GM08714 (cell line): ENCODE measurements around the gene EDEM1.

Experiments used
- H3K4me3 ChIP-seq: fragments of 200-500 bp; sonication (Bioruptor generic); 2 replicates; pipeline ENCODE4 v1.5.1; 2014; ENCODE audit warnings: mild to moderate bottlenecking, low read length, inconsistent platforms
- ZNF274 ChIP-seq: IDR thresholded peaks from 2 replicates; pipeline ENCODE4 v1.6.1; 2012; ENCODE audit warnings: mild to moderate bottlenecking, low read depth, low read length

EDEM1 gene

DNA sequence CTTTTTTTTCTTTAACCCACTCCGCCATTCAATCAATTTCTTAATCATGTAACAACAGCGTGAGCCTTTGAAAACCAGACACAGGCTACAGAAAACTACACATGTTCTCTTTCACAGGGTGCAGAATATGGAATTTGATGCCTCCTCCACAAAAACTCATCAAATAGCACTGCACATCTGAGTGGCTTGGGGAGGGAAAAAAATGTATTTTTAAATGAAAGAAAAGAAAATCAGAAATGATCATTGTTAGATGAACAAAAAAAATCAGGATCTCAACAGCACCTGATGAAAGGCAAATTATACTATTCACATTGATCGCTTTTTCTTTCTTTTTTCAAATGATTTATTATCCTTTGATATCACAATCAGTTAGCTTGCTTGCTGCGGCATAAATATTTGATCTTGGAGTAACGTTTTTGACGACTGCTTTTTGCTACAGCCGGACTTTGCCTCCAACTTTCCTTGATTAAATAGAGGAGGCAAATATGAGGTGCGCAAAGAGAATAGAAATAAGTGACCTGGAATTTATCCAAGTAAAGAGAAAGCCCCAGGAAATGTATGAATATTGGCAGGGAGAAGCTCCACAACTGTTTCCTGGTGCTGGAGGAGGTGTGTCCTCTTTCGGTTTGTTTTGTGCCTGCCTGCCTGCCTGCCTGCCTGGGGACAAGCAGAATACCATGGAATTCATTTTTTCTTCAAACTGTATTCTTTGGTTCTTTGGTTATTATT, 63.1 kb downstream of the EDEM1 start:
- no peak for TF ChIP-seq ZNF274
- no peak overlapping the region for H3K4me3 ChIP-seq

DNA sequence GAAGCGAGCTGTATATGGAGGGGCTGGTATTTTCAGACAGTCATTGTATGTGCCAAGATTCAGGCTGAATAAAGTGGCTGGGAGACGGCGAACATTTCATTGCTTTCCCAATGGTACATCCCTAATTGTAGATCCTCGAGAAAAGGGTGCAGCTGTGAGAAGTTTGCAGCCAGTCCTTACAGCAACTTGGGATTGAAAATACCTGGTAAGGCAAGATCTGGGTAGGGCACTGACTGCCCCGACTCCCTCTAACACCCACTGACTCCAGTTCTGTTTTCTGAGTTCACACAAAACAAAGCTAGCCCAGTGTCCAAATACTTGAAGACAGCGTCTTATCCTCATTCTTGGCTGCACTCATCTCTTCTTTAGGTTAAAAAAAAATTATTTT, 63.7 kb downstream of the EDEM1 start:
- no peak overlapping the region for H3K4me3 ChIP-seq
- TF ChIP-seq ZNF274, result no peak

DNA sequence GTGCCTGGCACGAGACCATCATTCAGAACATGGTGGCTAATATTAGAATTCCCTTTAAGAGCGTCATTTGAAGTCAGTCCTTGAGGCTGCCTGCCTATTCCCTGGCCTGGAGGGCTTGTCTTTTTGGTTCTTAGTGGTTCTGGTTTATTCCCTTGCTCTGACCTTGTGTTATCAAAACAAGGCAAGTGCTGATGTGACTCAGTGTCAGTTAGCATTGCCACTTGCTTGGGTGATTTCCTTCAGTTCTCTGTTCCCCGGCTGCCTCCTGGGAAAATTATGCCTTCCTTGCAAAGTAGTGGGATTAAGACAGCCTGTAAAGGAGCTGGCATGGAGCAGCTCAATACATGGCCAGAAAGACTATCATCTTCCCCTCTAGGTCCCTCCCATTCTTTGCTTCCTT, 64.6 kb downstream of the EDEM1 start:
- TF ChIP-seq ZNF274, result no peak
- H3K4me3 ChIP-seq, result no peak overlapping the region

DNA sequence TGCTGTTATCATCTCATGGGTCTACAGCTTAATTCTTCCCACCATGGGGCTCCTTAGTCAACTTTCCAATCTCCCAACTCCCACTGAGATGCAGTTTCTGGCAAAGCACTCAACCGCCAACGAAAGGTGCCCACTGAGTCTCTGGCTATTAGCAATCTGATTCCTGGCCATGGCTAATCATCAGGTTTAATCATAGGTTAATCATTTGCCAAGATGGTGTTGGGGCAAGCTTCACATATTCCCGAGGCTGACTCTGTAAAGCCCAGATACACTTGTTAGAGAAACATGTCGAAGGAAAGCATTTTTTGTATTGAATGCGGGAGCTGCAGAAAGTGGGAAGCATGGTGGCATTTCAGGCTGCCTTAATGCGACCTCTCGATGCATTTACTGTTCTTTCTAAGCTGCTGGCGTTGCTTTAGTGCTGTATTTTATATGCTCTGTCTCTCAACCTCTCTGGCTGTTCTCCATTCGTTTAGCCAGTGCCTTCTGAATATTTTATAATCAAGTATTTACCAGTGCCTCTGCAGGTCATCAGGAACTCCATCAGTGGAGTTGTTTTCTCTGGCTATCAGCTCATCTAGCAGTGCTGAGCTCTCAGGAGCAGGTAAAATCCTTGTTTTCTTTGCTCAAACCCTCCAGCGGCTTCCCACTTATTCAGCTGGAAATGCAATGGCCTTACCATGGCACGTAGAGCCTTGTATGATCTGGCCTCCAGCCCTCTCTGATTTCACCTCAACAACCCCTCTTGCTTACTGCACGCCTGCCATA, 67.0 kb downstream of the EDEM1 start:
- TF ChIP-seq ZNF274, result no peak
- no peak overlapping the region for H3K4me3 ChIP-seq

DNA sequence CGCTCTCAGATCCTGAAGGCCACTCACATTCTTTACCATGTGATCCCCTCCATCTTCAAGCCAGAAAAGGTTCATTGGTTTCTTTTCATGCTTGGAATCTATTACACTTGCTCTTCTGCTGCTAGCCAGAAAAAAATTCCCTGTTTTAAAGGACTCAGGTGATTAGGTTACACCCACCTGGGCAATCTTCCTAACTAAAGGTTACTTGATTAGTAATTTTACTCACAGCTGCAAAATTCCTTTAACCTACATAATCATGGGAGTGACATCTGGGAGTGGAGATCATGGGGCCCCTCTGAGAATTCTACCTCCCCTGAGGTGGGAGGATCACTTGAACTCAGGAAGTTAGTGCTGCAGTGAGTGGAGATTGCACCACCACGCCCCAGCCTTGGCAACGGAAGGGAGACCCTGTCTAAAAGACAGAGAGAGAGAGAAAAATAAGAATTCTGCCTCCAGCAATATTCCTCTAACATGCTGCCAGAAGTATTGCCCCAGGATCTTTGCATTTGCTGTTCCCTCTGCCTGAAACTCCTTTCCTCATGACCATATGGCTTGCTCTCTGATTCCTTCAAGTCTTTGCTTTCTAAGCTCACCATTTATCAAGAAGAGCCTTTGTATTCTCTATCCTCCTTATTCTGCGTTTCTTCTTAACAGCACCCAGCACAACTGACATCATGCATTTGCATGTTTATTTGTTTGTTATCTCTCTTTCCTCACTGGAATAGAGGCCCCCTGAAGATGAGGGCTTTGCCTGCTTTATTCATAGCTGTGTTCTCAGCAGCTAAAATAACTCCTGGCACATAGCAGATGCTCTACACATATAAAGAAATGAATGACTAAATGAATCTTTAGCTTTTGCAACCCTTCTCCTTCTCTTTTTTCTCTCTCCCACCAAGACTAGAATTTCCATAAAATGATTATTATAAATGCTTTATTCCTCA, 68.2 kb downstream of the EDEM1 start:
- H3K4me3 ChIP-seq, result no peak overlapping the region
- no peak for TF ChIP-seq ZNF274

DNA sequence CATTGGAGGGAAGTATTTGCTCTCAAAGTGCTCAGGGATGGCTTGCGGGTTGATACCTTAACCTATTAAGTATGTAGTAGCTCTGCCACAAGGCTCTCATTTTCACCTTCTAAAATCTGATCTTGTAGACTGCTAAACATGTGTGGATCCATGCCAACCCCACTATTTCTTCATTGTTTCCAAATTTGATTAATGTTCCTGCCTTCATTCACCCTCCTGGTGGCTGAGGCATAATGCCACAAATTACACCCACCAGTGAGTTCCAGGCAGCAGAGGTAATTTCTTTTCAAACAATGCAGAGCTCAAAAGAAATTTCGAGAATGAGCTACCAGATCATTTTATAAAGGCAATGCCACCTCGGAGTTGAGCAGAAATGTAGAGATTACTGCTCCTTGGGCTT, 71.0 kb downstream of the EDEM1 start:
- TF ChIP-seq ZNF274, result no peak
- no peak overlapping the region for H3K4me3 ChIP-seq

DNA sequence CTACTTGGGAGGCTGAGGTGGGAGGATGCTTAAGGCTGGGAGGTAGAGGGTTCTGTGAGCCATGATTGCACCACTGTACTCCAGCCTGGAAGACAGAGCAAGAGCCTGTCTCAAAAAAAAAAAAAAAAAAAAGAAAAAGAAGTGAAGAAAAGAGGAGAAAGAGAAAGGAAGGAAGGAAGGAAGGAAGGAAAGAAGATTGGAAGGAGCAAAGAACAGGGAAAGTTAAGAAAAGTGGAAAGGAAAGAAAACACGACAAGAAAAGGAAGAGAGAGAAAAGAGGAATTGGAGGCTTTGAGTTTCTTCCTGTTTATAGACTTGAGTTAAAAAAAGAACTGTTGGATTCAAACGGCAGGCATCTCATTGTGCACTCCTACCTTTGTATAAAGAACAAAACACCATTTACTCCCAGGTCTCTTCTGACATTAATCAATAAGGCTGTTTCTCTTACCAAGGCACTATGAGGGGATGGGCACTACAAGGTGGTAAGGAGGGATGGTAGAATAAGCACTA, 73.5 kb downstream of the EDEM1 start:
- no peak for TF ChIP-seq ZNF274

DNA sequence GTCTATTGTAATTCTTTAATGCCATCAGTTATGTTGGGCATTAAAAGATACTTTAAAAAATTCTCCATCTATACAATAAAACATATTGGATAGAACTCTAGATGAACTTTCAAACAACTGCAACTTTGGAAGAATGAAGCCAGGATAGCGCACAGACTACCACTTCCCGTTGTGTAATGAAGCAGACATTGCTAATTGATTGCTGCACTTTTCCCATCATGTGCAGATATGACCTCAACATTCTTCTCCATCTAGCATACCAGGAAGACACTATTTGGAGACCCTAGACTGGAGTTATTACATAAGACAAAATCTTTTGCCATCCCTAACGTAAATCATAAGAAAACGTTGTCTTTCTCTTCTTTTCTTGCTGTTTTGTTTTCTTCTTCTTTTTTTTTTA, 75.0 kb downstream of the EDEM1 start:
- H3K4me3 ChIP-seq, result no peak overlapping the region
- no peak for TF ChIP-seq ZNF274

More for the DNA sequence above, 73.5 kb downstream of the EDEM1 start:
- H3K4me3 ChIP-seq, result no peak overlapping the region

DNA sequence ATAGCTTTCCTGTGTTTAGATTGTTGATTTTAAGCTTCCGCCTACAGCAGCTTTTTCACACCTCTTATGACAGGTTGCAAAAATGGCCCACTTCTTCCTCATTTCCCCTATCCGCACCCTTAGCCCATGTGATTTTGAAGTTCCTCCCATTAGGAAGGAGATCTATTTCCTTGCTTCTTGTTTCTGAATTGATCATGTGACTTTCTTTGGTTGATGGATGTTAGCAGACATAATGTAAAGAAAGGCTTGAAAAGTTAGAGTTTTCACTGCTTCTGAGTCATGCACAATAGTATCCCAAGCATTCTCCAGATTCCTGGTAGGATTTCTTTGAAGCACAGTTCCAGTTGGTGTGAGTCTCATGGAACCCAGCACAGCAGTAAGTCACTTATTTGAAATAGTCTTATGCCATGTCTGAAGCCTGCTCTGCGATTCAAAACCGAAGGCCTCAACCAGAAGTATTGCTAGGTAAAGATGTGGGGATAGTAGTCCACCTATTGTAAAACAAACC, 76.6 kb downstream of the EDEM1 start:
- no peak overlapping the region for H3K4me3 ChIP-seq
- TF ChIP-seq ZNF274, result no peak

DNA sequence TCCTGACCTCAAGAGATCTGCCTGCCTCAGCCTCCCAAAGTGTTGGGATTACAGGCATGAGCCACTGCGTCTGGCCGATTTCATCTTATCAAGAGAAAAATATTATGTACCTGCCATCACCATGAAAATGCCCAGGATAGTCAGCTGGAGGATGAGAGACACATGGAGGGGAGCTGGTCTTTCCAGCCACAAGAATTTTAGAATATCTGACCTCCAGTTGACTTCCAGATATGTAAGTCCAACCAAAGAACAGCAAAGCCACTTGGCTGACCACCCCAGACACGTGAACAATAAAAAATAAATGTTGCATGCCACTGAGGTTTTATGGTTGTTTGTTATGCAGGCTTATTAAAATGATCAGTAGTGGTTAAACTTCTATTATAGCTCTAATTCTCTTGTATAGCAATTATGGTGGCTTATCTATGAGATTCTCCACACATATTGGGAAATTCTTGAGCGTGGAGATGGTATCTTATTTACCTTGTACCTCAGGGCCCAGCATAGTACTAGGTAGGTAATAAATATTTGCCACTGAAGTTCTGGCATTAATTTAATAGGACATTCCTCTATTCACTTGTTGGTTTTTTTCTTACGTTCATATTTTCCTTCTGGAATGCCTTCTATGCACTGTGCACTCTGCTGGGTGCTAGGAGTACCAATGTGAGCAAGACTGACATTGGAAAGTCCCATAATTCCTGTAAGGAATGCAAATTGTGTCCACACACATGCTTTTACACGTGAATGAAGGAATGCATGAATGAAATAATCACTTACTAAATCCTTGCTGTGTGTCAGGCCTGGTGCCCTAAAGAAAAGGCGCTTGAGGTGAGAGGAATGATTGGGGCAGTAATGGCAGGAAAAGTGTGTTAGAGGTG, 77.6 kb downstream of the EDEM1 start:
- no peak for TF ChIP-seq ZNF274
- H3K4me3 ChIP-seq, result no peak overlapping the region

DNA sequence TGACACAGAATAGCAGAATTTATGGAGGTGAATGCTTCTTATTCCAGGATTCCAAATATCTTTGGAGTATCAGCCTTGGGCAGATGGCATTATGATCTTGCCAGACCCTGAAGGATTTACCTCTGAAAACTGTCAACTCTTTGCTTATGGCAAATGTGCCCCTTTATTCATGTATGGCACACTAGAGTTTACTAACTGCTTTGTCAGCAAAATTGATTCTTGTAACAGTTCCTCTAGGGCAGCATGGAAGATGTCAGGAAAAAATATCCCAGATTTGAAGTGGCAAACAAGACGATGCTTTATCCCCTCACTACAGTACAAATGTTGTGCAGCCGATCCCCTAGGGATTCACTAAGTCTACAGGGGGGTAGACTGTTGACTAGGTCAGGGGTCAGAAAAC, 79.7 kb downstream of the EDEM1 start:
- H3K4me3 ChIP-seq, result no peak overlapping the region
- no peak for TF ChIP-seq ZNF274

DNA sequence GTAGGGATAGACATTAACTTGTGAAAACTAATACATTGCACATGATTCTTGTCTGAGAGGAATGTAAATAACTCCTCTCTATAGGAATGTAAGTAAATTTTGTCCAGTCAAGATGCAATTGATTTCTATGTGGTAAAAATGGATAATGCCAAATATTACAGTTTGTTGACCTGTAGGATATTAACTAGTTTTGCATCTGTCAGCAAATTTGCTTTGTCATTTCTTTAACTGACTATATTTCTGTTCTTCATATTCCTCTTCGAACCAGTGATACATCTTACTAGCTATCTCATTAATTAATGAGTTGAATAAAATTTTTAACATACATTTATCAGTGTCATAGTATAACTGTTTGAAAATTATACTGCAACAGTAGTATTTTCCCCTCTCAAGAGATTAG, 80.4 kb downstream of the EDEM1 start:
- no peak for TF ChIP-seq ZNF274
- H3K4me3 ChIP-seq, result no peak overlapping the region
